Measurements from ENCODE around the gene HBG2. TPM values are rescaled to one million over a fixed set of nuclear protein-coding genes. Genes with fewer than 3 reads are reported as not detected.

HBG2 gene
- total and polyA plus RNA-seq, 9 of the 15 experiments (the other 6 are each of a cell fraction or from before 2014, with no cell fraction given), result 1,626 to 58,619 (median 10,515) TPM

DNA sequence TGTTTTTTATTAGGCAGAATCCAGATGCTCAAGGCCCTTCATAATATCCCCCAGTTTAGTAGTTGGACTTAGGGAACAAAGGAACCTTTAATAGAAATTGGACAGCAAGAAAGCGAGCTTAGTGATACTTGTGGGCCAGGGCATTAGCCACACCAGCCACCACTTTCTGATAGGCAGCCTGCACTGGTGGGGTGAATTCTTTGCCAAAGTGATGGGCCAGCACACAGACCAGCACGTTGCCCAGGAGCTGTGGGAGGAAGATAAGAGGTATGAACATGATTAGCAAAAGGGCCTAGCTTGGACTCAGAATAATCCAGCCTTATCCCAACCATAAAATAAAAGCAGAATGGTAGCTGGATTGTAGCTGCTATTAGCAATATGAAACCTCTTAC is 29.1 kb downstream of the HBG2 start (continued):
- TF ChIP-seq, protein P1, sequence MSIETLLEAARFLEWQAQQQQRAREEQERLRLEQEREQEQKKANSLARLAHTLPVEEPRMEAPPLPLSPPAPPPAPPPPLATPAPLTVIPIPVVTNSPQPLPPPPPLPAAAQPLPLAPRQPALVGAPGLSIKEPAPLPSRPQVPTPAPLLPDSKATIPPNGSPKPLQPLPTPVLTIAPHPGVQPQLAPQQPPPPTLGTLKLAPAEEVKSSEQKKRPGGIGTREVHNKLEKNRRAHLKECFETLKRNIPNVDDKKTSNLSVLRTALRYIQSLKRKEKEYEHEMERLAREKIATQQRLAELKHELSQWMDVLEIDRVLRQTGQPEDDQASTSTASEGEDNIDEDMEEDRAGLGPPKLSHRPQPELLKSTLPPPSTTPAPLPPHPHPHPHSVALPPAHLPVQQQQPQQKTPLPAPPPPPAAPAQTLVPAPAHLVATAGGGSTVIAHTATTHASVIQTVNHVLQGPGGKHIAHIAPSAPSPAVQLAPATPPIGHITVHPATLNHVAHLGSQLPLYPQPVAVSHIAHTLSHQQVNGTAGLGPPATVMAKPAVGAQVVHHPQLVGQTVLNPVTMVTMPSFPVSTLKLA (conservative IDR thresholded peaks at IDR 0.05), result peak in 1 of 2 experiments; percentile 24; a peak in 1 of 4 replicates
- TF ChIP-seq KDM1A (IDR thresholded peaks at IDR 0.05) (peak; percentile 50 to 56; a peak in 3 of 4 replicates), CBFA2T3 (IDR thresholded peaks at IDR 0.05) (peak; percentile 85), ARID1B (IDR thresholded peaks at IDR 0.05) (peak; percentile 78), NEUROD1 (IDR thresholded peaks at IDR 0.05; ENCODE audit: borderline replicate concordance, low read depth, low read length, partially characterized antibody) (no peak), ZNF766 (CRISPR knock-in tag; conservative IDR thresholded peaks at IDR 0.05) (no peak), CBFA2T2 (conservative IDR thresholded peaks at IDR 0.05) (peak; percentile 74), NFIC (IDR thresholded peaks at IDR 0.05) (peak; percentile 29), HMGN3 (IDR thresholded peaks at IDR 0.05; ENCODE audit: borderline replicate concordance, extremely low read depth, insufficient read length, low read depth, low read length) (no peak), CTBP1 (IDR thresholded peaks at IDR 0.05; ENCODE audit: borderline replicate concordance) (peak; percentile 24; the same call in 1 of the 2 replicates), KAT2B (IDR thresholded peaks at IDR 0.05; ENCODE audit: low read depth, low read length) (no peak), FOXJ3 (CRISPR knock-in tag; IDR thresholded peaks at IDR 0.05) (no peak), HSF4 (CRISPR knock-in tag; IDR thresholded peaks at IDR 0.05; ENCODE audit: borderline replicate concordance) (no peak), RFX1 (IDR thresholded peaks at IDR 0.05) (peak; percentile 63), RCOR1 (IDR thresholded peaks at IDR 0.05; ENCODE audit: borderline replicate concordance in 1 of 2, low read depth in 2 of 2, low read length in 2 of 2) (peak in 1 of 2 experiments; percentile 89; a peak in 3 of 4 replicates), NCOR1 (IDR thresholded peaks at IDR 0.05) (peak; percentile 64)
- TF ChIP-seq, protein P2, sequence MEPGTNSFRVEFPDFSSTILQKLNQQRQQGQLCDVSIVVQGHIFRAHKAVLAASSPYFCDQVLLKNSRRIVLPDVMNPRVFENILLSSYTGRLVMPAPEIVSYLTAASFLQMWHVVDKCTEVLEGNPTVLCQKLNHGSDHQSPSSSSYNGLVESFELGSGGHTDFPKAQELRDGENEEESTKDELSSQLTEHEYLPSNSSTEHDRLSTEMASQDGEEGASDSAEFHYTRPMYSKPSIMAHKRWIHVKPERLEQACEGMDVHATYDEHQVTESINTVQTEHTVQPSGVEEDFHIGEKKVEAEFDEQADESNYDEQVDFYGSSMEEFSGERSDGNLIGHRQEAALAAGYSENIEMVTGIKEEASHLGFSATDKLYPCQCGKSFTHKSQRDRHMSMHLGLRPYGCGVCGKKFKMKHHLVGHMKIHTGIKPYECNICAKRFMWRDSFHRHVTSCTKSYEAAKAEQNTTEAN (CRISPR knock-in tag; IDR thresholded peaks at IDR 0.05), result no peak
- TF ChIP-seq, protein P3, sequence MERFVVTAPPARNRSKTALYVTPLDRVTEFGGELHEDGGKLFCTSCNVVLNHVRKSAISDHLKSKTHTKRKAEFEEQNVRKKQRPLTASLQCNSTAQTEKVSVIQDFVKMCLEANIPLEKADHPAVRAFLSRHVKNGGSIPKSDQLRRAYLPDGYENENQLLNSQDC (CRISPR knock-in tag; IDR thresholded peaks at IDR 0.05), result no peak
- TF ChIP-seq, protein P4, sequence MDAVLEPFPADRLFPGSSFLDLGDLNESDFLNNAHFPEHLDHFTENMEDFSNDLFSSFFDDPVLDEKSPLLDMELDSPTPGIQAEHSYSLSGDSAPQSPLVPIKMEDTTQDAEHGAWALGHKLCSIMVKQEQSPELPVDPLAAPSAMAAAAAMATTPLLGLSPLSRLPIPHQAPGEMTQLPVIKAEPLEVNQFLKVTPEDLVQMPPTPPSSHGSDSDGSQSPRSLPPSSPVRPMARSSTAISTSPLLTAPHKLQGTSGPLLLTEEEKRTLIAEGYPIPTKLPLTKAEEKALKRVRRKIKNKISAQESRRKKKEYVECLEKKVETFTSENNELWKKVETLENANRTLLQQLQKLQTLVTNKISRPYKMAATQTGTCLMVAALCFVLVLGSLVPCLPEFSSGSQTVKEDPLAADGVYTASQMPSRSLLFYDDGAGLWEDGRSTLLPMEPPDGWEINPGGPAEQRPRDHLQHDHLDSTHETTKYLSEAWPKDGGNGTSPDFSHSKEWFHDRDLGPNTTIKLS (IDR thresholded peaks at IDR 0.05; ENCODE audit: borderline replicate concordance, low read depth), result no peak
